Measurements from ENCODE around the gene SLC2A9.

SLC2A9 gene

DNA sequence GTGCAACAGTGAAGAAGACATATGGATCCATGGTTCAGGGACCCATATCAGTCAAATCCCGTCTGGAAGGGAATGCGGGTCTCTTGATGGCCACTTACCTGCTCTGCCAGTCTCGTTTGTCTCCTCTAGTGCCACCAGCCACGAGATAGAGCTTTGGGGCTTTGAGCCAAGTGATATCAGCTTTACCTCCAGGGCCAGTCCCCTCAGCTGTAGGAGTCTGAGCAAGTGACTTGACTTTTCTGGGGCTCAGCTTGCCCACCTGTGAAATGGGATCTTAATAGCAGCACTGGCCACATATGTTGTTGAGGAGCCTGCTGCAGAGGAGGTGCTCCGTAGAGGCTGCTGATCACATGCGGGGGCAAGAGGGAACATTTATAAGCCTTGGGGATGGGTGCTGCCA is 1.2 kb downstream of the SLC2A9 start:
- no peak for DNase-seq (ENCODE audit: low spot score)

- no peak for DNase-seq (ENCODE audit: low spot score)
Measured at GRCh38 chr4:10019521-10020051, 1.7 kb downstream of the SLC2A9 start.

GRCh38 chr4:10018818-10019461 is 2.4 kb downstream of the SLC2A9 start:
- DNase-seq (ENCODE audit: low spot score) = peak; percentile 93

DNA sequence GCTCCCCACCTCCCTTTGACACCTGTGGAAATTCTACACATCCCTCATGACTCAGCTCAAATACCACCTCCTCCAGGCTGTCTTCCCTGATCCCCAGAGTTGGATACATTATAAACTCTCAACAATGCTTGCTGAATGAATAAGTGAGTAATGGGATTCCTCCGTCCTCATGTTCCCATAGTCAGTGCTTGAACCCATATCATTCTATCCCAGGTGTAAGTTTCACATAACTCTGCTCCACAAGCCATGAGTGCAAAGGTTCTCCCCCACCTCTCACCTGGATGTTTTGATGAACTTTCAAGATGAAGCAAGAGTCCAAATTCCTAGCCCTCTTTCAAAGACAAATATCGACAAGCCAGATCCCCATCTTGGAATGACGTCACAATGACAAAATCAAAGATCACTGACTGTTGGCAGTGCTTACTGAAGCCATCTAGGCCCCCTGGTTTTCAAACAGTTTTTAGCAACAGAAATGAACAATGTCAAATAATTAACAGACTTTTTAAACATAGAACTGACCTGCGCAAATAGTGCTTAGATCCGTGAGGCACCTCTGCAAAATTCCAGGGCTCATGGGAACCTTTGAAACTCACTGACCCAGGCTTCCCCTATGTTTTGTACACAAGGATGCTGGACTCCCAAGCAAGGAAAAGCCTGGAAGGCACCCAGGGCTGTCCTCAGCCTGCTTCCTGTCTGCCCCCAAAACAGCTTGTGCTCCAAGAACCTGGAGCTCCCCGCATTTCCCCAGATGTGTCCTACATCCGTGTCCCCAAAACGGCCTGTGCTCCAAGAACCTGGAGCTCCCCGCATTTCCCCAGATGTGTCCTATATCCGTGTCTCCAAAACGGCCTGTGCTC is 4.0 kb downstream of the SLC2A9 start:
- DNase-seq (ENCODE audit: low spot score) = no peak

- DNase-seq (ENCODE audit: low spot score) = no peak
Measured at GRCh38 chr4:10016169-10016568, 5.1 kb downstream of the SLC2A9 start.

- no peak for DNase-seq (ENCODE audit: low spot score)
Measured at GRCh38 chr4:10015140-10015753, 6.0 kb downstream of the SLC2A9 start.

- no peak for DNase-seq (ENCODE audit: low spot score)
Measured at GRCh38 chr4:10013722-10014121, 7.6 kb downstream of the SLC2A9 start.

DNA sequence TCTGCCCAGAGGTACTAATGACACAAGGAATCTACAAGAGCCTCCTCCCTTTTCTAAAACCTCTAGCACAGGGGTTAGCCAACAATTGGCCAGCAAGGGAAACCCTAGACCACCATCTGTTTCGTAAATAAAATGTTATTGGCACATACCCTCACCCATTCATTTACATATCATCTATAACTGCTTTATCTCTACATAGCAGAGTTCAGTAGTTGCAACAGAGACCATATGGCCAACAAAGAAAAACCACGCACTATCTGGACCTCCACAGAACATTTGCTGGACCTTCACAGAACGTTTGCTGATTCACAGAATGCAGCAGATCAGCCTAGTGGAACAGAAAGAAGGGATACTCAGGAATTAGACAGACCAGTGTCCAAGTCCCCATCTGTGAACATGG is 9.4 kb downstream of the SLC2A9 start:
- DNase-seq (ENCODE audit: low spot score) = no peak

GRCh38 chr4:10011277-10011676 is 10.0 kb downstream of the SLC2A9 start:
- no peak for DNase-seq (ENCODE audit: low spot score)

DNA sequence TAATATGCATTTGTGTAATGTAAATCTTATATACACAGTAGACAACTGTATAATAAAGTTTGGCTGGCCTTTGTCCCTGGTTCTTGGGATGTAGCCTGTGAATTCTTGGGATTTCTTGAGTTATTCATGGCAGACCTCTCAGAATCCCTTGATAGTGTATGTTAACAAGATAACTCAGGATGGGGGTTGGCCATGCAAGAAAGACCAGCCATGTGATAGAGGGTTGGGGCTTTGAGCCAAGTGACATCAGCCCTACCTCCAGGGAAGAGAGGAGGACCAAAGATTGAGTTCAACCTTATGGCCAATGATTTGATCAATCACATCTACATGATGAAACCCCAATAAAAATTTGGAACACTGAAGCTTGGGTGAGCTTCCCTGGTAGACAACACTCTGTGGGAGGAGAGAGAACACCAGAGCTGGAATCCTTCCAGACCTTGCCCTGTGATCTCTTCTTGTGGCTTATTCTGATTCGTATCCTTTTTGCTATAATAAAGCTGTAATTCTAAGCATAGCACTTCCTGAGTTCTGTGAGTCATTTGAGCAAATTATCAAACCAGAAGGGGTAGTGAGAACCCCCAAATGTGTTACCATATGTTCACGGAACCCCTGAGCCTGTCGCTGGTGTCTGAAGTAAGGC is 11.3 kb downstream of the SLC2A9 start:
- DNase-seq (ENCODE audit: low spot score) = no peak

- DNase-seq (ENCODE audit: low spot score) = no peak
Measured at GRCh38 chr4:10008609-10009005, 12.7 kb downstream of the SLC2A9 start.

- no peak for DNase-seq (ENCODE audit: low spot score)
Measured at GRCh38 chr4:10007793-10008608, 13.3 kb downstream of the SLC2A9 start.

GRCh38 chr4:10007436-10007740 is 13.9 kb downstream of the SLC2A9 start:
- DNase-seq (ENCODE audit: low spot score) = no peak

GRCh38 chr4:10006601-10007435 is 14.5 kb downstream of the SLC2A9 start:
- DNase-seq (ENCODE audit: low spot score) = no peak

GRCh38 chr4:10006231-10006600 is 15.1 kb downstream of the SLC2A9 start:
- DNase-seq (ENCODE audit: low spot score) = no peak

DNA sequence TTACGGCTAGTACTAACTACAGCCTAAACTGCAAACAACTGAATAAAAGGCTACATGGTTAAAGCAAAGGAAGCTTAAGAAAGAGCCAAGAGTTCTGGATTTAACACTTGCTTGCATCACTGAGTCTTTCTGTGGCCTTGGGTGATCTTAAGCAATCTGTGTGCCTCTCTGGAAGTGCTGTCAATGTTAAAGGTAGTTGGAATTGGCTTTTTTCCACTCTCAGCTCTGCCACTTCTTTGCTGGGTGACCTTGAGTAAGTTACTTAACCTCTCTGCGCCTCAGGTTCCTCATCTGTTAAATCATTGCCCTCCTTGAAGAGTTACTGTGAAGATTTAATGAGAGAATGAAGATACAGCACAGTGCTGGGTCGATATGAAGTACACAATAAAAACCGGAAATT is 15.7 kb downstream of the SLC2A9 start:
- no peak for DNase-seq (ENCODE audit: low spot score)

DNA sequence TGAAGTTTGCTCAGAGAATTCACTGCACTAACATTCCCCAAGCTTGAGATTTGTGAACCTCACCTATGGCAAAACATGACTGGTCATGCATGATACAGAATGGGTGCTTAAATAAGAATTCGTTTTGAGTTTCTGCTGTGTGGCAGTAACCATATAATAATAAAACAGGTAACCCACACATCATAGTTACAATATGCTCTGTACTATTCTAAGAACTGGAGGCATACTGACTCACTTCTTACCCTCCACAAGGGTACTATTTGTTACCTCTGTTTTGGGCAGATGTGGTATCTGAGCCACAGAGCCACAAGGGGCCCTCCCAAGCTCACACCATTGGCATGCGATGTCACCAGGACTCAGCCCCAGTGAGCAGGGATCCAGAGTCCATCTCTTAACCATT is 17.6 kb downstream of the SLC2A9 start:
- DNase-seq (ENCODE audit: low spot score) = no peak

- no peak for DNase-seq (ENCODE audit: low spot score)
Measured at GRCh38 chr4:10002278-10002677, 19.0 kb downstream of the SLC2A9 start.

DNA sequence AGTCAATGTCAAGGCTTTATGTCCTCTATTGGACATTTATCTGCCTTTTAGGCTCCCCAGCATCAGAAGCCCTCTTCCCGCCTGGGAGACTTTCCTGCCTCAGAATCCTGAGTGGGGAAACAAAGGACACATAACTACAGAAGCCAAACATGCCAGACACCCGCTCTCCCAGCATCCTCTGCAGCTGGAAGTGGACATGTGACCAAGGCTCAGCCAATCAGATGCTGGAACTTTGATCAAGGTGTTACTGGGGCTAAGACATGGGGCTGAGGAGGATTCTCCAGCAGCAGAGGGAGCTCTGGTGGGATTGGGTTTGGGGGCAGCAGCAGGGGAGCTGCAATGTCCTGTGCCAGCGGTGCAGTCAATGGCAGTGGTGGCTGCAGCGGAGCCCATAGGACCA is 19.5 kb downstream of the SLC2A9 start:
- DNase-seq (ENCODE audit: low spot score) = no peak

DNA sequence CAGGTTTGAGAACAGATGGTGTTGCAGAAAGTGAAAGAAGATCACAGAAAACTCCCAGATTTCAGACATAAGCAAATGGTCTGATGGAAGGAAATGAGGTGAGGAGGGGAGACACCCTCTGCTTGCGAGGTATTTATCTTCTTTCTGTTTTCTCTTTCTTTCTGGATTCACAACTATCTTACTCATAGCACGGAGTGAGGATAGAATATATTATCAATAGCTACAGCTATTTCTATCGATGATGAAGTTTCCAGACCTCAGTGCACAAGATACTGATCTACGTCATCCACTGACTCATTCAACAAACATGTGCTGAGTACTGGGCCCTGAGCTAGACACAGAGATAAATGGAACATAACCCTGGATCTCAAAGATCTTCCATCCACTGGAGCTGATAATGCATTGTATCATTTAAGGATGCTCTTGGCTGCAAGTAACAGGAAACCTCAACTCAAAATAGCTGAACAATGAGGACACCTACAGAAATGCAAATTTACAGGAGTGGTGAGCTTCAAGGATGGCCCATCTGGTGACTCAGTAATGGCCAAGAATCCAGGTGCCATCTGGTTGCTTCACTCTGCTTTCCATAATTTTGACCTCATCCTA is 21.2 kb downstream of the SLC2A9 start:
- DNase-seq (ENCODE audit: low spot score) = no peak

Data from CD4-positive, alpha-beta T cell treated with Interleukin-6 at 100 ng/mL for 8 hours (primary cell).